CMK (cell line): ENCODE data around the gene PEAK1.

Experiments used
- DNase-seq: peaks from one replicate; pipeline ENCODE4 v3.0.0-alpha.2; 2010; ENCODE audit warnings: low read depth

The PEAK1 gene

GRCh38 chr15:77402740-77403379 is 17.0 kb downstream of the PEAK1 start:
- DNase-seq = no peak

- no peak for DNase-seq
These were observed 19.6 kb downstream of the PEAK1 start for GRCh38 chr15:77400258-77400657.

- DNase-seq = no peak
These were observed 21.0 kb downstream of the PEAK1 start for GRCh38 chr15:77398927-77399326.

- no peak for DNase-seq
These were observed 23.2 kb downstream of the PEAK1 start for GRCh38 chr15:77396692-77397091.

GRCh38 chr15:77395013-77395774 is 24.7 kb downstream of the PEAK1 start:
- no peak for DNase-seq

- no peak for DNase-seq
These were observed 26.4 kb downstream of the PEAK1 start for GRCh38 chr15:77393471-77393840.

- DNase-seq = no peak
These were observed 27.0 kb downstream of the PEAK1 start for GRCh38 chr15:77392762-77393470.

GRCh38 chr15:77391372-77391951 is 28.4 kb downstream of the PEAK1 start:
- DNase-seq = no peak

- no peak for DNase-seq
These were observed 32.4 kb downstream of the PEAK1 start for GRCh38 chr15:77387365-77388105.

- DNase-seq = no peak
These were observed 33.3 kb downstream of the PEAK1 start for GRCh38 chr15:77386626-77387025.

- DNase-seq = no peak
These were observed 35.1 kb downstream of the PEAK1 start for GRCh38 chr15:77384589-77385359.

GRCh38 chr15:77384086-77384485 is 35.8 kb downstream of the PEAK1 start:
- no peak for DNase-seq

- DNase-seq = no peak
These were observed 39.9 kb downstream of the PEAK1 start for GRCh38 chr15:77380033-77380432.

- no peak for DNase-seq
These were observed 43.1 kb downstream of the PEAK1 start for GRCh38 chr15:77376770-77377169.

GRCh38 chr15:77375133-77375532 is 44.8 kb downstream of the PEAK1 start:
- no peak for DNase-seq

GRCh38 chr15:77373441-77373840 is 46.5 kb downstream of the PEAK1 start:
- no peak for DNase-seq

GRCh38 chr15:77371850-77372563 is 47.9 kb downstream of the PEAK1 start:
- no peak for DNase-seq

- no peak for DNase-seq
These were observed 49.3 kb downstream of the PEAK1 start for GRCh38 chr15:77370580-77370979.

- no peak for DNase-seq
These were observed 50.7 kb downstream of the PEAK1 start for GRCh38 chr15:77369168-77369567.

- DNase-seq = no peak
These were observed 52.3 kb downstream of the PEAK1 start for GRCh38 chr15:77367631-77368030.

- DNase-seq = no peak
These were observed 58.4 kb downstream of the PEAK1 start for GRCh38 chr15:77361456-77361855.
